Hypothalamus (tissue), 51 donors: ENCODE results near the gene TBC1D19.
A peak's percentile ranks its signal among the peaks of the same experiment; 100 is the strongest.
"Not testable (repeated sequence)": the region's sequence is repeated elsewhere in the genome, so short reads cannot be mapped to it uniquely, and the experiment has no call there.

ENCODE experiments used
- DNase-seq, 51 donors: peaks; one replicate each; lab custom pipeline; 2025; lab: John Stamatoyannopoulos, UW

TBC1D19 gene

GRCh38 chr4:26583865-26584652 is at the start of gene TBC1D19:
TBC1D19 (plus strand) TSS chr4:26584084; CDS start chr4:26584194, 110 bp downstream.
- DNase-seq: peak; percentile 39 to 94 (median 81)

GRCh38 chr4:26542991-26543390 is 40.9 kb upstream of the TBC1D19 start:
- DNase-seq: no peak

GRCh38 chr4:26544421-26544820 is 39.5 kb upstream of the TBC1D19 start:
- no peak for DNase-seq

GRCh38 chr4:26548379-26548778 is 35.5 kb upstream of the TBC1D19 start:
- DNase-seq: not testable (repeated sequence)

GRCh38 chr4:26557164-26557563 is 26.7 kb upstream of the TBC1D19 start:
- no peak for DNase-seq

- DNase-seq: no peak
Observed at GRCh38 chr4:26558166-26558895, 25.6 kb upstream of the TBC1D19 start.

- DNase-seq: no peak
Observed at GRCh38 chr4:26566133-26566532, 17.8 kb upstream of the TBC1D19 start.

- DNase-seq: no peak
Observed at GRCh38 chr4:26568446-26568994, 15.4 kb upstream of the TBC1D19 start.

GRCh38 chr4:26570596-26570995 is 13.3 kb upstream of the TBC1D19 start:
- DNase-seq: no peak

GRCh38 chr4:26573389-26573794 is 10.5 kb upstream of the TBC1D19 start:
- DNase-seq: no peak

- DNase-seq: no peak
Observed at GRCh38 chr4:26574563-26574962, 9.3 kb upstream of the TBC1D19 start.

GRCh38 chr4:26576231-26576739 is 7.6 kb upstream of the TBC1D19 start:
- no peak for DNase-seq

GRCh38 chr4:26577066-26577465 is 6.8 kb upstream of the TBC1D19 start:
- no peak for DNase-seq

GRCh38 chr4:26579169-26579568 is 4.7 kb upstream of the TBC1D19 start:
- DNase-seq: no peak

GRCh38 chr4:26581341-26581740 is 2.5 kb upstream of the TBC1D19 start:
- DNase-seq: not testable (repeated sequence)

GRCh38 chr4:26583538-26583864 is 383 bp upstream of the TBC1D19 start:
- peak in 1 of 51 donors; percentile 17 for DNase-seq

GRCh38 chr4:26584725-26585124 is 841 bp downstream of the TBC1D19 start:
- DNase-seq: no peak

GRCh38 chr4:26589705-26590104 is 5.8 kb downstream of the TBC1D19 start:
- no peak for DNase-seq

- no peak for DNase-seq
Observed at GRCh38 chr4:26590639-26591038, 6.8 kb downstream of the TBC1D19 start.

- DNase-seq: not testable (repeated sequence)
Observed at GRCh38 chr4:26593557-26593956, 9.7 kb downstream of the TBC1D19 start.

GRCh38 chr4:26594371-26594770 is 10.5 kb downstream of the TBC1D19 start:
- DNase-seq: no peak

GRCh38 chr4:26594778-26595177 is 10.9 kb downstream of the TBC1D19 start:
- DNase-seq: no peak
